ENCODE data around the gene OAF.

The OAF gene

DNA sequence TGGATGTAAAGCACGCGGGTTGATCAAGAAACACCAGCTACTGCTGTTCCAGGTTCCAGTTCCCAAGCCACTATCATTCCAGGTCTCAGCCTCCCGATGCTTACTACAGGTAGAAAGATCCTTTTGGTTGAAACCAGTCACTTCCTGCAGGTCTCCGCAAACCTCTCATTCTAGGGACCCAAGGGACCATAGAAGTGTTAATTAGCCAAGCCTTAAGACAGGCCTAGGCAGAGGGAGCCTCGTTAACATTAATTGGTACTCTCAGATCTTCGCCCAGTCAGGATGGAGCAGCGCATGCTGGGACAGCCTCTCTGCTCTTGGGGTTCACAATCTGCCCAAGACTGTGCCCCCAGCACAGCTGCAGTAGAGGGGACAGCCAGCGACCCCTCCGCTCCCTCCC lies 11.2 kb upstream of the OAF start:
- DNase-seq (ENCODE audit: low read depth in 4 of 4, low spot score in 1 of 4), result no peak

DNA sequence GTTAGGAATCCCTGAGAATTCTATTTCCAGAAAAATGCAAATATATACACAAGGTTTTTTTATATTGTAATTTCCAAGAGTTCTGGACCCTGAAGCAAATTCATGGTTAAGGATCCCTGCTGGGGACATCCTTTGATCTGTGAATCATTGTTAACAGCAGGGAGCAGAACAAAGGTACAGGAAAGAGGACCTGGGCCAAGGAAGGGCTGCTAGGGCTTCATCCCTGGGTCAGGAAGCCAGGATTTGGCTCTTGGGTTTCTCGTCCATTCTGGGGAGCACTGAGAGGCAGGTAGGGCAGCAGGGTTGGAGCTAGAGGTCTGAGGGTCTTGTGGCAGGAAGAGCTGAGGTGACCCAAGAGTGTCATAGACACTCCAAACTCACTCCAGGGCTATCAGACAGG lies 10.2 kb upstream of the OAF start:
- no peak for DNase-seq (ENCODE audit: low read depth in 4 of 4, low spot score in 1 of 4)

DNA sequence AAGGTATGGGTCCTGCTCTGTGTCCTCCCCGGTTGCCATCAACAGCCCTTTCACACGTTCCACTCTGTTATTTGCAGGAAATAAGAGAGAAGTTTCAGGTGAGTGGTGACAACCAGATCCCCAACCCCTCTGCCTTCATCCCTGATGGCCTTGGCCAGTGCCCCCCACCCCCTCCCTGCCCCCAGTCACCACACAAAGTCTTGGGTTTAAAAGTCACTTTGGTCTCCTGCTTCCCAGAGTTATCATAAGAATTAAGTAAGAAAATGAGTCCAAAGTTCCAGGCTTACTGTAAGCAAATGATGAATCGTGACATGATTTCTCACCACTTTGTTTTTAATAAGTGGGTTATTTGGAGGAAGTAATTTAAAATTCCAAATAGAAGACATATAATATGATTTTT lies 9.2 kb upstream of the OAF start:
- DNase-seq (ENCODE audit: low read depth in 4 of 4, low spot score in 1 of 4), result no peak

DNA sequence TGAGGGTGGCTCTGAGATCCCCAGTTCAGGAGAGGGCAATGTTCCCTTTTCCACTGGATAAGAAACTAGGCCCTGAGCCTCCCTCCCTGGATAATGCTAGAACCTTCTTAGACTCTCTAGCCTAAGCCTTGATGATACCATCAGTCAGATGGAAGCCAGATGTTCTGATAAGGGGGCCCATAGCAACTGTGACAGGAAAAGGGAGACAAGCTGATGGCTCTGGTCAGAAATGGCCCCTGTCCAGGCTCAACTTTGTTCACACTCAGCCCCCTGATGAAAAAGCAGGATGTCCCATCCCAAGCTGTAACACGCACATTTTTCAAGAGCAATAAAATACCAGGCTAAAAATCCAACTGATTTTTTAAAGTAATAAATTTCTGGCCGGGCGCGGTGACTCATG lies 7.2 kb upstream of the OAF start:
- no peak for DNase-seq (ENCODE audit: low read depth in 4 of 4, low spot score in 1 of 4)

DNA sequence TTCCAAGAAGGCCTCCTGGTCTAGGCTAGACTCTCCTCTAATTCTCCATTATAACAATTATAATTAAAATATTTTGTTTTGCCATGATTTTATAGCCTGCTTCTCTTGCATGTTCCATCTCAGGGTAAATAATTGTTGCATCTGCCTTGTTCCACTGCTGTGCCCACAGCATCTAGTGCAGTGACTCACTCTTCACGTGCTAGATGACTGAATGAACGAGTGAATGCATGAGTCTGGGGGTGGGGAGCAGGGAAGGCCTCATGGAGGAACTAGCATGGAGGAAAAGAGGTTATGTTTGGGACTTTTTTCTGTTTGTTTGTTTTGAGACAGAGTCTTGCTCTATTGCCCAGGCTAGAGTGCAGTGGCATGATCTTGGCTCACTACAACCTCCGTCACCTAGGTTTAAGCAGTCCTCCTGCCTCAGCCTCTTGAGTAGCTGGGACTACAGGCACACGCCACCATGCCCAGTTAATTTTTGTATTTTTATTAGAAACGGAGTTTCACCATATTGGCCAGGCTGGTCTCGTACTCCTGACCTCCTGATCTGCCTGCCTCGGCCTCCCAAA lies 5.2 kb upstream of the OAF start:
- DNase-seq (ENCODE audit: low read depth in 4 of 4, low spot score in 1 of 4), result no peak

- DNase-seq (ENCODE audit: low read depth in 4 of 4, low spot score in 1 of 4), result no peak
Observed at GRCh38 chr11:120207512-120207911, 3.3 kb upstream of the OAF start.

DNA sequence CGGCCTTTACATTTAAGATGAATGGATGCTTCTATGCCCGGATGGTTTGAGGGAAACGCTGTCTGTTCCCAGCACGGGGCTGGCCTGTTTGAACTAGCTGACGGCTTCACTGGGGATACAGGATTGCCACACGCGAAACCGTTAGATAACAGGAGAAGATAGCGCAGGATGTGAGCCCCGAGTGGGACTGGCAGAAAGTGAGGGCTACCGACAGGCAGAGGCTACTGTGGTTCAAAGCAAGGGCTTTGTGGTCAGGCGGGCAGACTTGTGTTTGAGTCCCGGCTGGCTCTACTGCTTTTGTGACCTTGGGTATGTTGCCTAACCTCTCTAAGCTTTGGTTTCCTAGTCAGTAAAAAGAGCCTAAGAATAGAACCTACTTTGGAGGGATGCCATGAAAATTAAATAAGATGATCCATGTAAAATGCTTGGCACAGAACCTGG lies 2.8 kb upstream of the OAF start:
- DNase-seq (ENCODE audit: low read depth in 4 of 4, low spot score in 1 of 4), result no peak

GRCh38 chr11:120208777-120209176 lies 2.1 kb upstream of the OAF start:
- no peak for DNase-seq (ENCODE audit: low read depth in 4 of 4, low spot score in 1 of 4)

DNA sequence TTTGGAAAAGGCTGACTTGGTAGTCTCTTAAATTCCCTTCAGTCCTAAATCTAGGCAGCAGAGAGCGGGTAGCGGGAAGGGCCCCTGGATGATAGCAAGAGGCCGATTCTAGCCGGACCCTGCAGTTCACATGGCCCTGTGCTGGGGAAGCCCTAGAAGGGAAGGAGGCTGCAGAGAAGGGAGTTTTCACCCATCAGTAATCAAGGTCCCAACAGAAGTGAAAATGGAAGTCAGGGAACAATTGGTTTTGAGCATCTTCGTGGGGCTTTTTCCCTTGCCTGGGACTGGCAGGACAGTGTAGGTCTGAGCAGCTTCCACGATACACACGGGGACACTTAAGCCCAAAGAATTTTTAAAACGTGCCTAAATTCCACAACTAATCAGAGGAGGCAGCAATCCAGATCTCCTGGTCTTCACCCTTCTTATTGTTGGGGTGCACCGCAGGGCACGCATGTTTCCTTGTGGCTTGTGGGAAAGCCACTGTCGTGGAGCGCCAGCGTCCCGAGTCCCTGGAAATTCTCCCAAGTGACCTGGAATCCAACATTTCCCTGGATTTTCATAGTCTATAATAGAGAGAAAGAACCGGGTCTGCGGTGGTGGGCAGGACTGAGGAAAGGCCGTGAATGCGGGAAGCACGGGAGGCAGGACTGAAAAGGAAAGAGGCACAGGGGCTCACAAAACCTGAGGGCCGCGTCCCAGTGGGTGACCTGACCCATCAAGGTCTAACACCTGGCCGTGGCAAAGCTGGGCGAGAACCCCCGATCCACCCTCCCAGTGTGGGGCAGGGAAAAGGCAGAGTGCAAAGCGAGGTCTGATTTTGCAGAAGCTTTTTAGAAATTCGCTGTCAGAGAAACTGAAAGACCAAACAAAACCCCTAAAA lies 846 bp upstream of the OAF start:
- no peak for DNase-seq (ENCODE audit: low read depth in 4 of 4, low spot score in 1 of 4)

GRCh38 chr11:120211522-120212258 lies 858 bp downstream of the OAF start:
- no peak for DNase-seq (ENCODE audit: low read depth in 4 of 4, low spot score in 1 of 4)

DNA sequence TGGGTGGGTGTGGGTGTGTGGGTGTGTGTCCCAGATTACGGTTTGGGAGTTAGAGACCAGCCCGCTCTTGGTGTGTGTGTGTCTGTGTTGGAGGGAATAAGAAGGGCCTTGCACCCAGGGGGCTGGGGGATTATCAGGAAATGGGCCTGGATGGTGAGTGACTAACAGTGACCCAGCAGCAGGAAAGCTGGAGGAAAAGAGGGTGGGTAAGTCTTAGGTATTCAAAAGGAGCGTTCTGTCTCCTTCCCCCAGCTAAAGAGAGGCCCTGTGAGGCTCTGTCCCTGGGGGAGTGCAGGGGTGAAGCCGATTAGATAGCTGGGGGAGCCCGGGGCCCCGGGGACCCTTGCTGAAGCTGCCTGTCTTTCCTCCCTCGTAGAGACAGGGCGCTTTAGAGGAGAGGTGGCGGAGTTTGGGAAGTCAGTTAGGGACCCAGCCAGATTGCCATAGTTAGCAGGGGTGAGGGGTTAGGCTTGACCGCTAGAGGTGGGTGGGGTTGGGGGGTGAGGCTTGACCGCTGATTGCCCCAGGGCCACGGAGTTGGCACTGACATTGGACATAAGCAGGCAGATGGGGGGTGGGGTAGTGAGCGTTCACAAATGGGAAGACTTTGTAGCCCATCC lies 1.5 kb downstream of the OAF start:
- no peak for DNase-seq (ENCODE audit: low read depth in 4 of 4, low spot score in 1 of 4)

- DNase-seq (ENCODE audit: low read depth in 4 of 4, low spot score in 1 of 4), result no peak
Observed at GRCh38 chr11:120212926-120213325, 2.1 kb downstream of the OAF start.

- no peak for DNase-seq (ENCODE audit: low read depth in 4 of 4, low spot score in 1 of 4)
Observed at GRCh38 chr11:120214581-120214980, 3.7 kb downstream of the OAF start.

- DNase-seq (ENCODE audit: low read depth in 4 of 4, low spot score in 1 of 4), result no peak
Observed at GRCh38 chr11:120215634-120216033, 4.8 kb downstream of the OAF start.

DNA sequence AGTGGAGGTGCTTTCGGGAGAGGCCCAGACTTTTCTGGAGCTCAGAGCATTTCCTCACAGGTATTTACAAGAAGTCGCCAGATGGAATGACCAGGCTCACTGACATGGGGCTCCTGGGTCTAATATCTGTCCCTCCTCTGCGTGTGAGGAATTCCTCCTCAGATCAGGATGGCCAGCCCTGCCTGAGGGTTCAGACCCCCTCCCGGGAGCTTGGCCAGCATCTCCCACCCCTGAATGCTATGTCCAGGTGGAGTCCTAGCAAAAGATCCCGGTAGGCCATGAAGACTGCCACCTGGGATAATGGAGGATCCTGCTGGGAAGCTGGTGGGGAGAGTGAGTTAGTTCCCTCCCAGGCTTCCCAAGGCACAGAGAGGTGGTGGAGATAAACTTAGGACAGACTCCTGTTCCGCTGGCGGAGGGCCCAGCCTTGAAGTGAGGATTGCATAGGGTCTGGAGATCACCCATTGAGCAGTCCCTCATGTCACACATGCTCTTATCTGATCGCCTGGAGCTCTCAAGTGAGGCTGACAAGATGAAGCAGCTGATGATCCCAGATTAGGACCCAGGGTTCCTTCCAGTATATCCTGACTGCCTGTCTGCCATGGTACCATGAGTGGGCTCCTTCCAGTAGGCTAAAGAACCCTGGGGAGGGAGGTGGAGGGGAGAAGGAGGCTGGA lies 5.7 kb downstream of the OAF start:
- DNase-seq (ENCODE audit: low read depth in 4 of 4, low spot score in 1 of 4), result no peak

GRCh38 chr11:120217526-120217925 lies 6.7 kb downstream of the OAF start:
- DNase-seq (ENCODE audit: low read depth in 4 of 4, low spot score in 1 of 4), result no peak

- DNase-seq (ENCODE audit: low read depth in 4 of 4, low spot score in 1 of 4), result no peak
Observed at GRCh38 chr11:120217941-120218694, 7.3 kb downstream of the OAF start.

- DNase-seq (ENCODE audit: low read depth in 4 of 4, low spot score in 1 of 4), result no peak
Observed at GRCh38 chr11:120218695-120219033, 7.8 kb downstream of the OAF start.

DNA sequence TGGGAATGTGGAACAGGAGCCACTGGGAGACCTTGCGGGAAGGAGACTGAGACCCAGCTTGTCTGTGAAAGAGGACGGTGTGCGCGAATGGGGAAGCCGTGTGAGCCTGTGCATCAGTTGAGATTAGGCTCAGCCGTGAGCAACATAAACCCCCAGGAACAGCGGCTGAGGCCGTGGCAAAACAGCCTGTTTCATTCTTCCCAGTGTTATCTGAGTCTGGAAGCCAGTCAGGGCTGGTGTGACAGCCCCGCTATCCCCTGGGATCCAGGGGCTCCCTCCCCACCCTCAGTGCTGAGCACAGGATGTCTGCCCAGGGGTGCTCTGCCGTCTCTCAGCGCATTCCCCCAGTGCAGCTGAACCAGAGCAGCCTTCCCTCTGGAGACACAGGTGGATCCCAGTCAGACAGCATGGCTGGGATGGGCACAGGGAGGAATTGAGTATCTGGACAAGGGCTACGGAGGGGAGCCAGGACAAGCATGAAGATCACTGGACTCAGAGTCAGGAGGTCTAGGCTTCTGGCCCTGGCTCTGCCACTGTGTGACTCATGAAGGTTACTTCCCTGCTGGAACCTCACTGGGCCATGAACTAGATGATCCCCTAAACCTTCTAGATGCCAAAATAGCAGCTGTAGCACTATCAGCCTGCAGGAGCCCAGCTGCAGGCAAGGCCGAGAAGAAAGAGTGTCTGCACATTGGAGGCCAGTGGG lies 8.6 kb downstream of the OAF start:
- no peak for DNase-seq (ENCODE audit: low read depth in 4 of 4, low spot score in 1 of 4)
